BE2C (cell line): Measurements from ENCODE around the gene SMAP1.

Experiments used
- DNase-seq: peaks from one replicate; pipeline ENCODE4 v3.0.0-alpha.2; 2020
- H3K27me3 ChIP-seq: fragments of 250-450 bp; sonication (Bioruptor Pico); 2 replicates; pipeline ENCODE4 v1.5.1; 2020; ENCODE audit warnings: mild to moderate bottlenecking
- H3K36me3 ChIP-seq: fragments of 250-450 bp; sonication (Bioruptor Pico); 2 replicates; pipeline ENCODE4 v1.5.1; 2020; ENCODE audit warnings: mild to moderate bottlenecking
- H3K4me1 ChIP-seq: fragments of 250-450 bp; sonication (Bioruptor Pico); 2 replicates; pipeline ENCODE4 v1.5.1; 2020
- H3K4me3 ChIP-seq: 2 replicates; pipeline ENCODE4 v1.5.1; 2011; ENCODE audit warnings: low read depth, low read length
- H3K9me3 ChIP-seq: fragments of 250-450 bp; sonication (Bioruptor Pico); 2 replicates; pipeline ENCODE4 v1.5.1; 2020
- CTCF ChIP-seq: IDR thresholded peaks from 2 replicates; pipeline ENCODE4 v1.5.1; 2012; ENCODE audit warnings: mild to moderate bottlenecking, low read depth, low read length

The SMAP1 gene

GRCh38 chr6:70672549-70672948, 4.9 kb downstream of the SMAP1 start:
- Histone ChIP-seq H3K27me3 (no peaks in the 10 kb centered on the region), H3K4me1 (no peaks in the 10 kb centered on the region), H3K4me3 (no peak overlapping the region), H3K36me3 (no peaks in the 10 kb centered on the region), H3K9me3 (no peaks in the 10 kb centered on the region)
- no peak for TF ChIP-seq CTCF
- no peak for DNase-seq

GRCh38 chr6:70673054-70673453, 5.4 kb downstream of the SMAP1 start:
- no peaks in the 10 kb centered on the region for H3K9me3 ChIP-seq

GRCh38 chr6:70673601-70674000, 5.9 kb downstream of the SMAP1 start:
- no peaks in the 10 kb centered on the region for H3K9me3 ChIP-seq
- no peak for TF ChIP-seq CTCF
- H3K4me1 ChIP-seq = no peaks in the 10 kb centered on the region
- no peaks in the 10 kb centered on the region for H3K27me3 ChIP-seq
- H3K36me3 ChIP-seq = no peaks in the 10 kb centered on the region
- DNase-seq = no peak
- no peak overlapping the region for H3K4me3 ChIP-seq

More at GRCh38 chr6:70673054-70673453, 5.4 kb downstream of the SMAP1 start:
- Histone ChIP-seq H3K4me1 (no peaks in the 10 kb centered on the region), H3K4me3 (no peak overlapping the region), H3K36me3 (no peaks in the 10 kb centered on the region), H3K27me3 (no peaks in the 10 kb centered on the region)
- no peak for DNase-seq
- no peak for TF ChIP-seq CTCF

- Histone ChIP-seq H3K4me3 (no peak overlapping the region), H3K36me3 (no peaks in the 10 kb centered on the region), H3K4me1 (no peaks in the 10 kb centered on the region), H3K9me3 (no peaks in the 10 kb centered on the region), H3K27me3 (no peaks in the 10 kb centered on the region)
- no peak for DNase-seq
- no peak for TF ChIP-seq CTCF
Observed at GRCh38 chr6:70675822-70676221, 8.1 kb downstream of the SMAP1 start.

GRCh38 chr6:70676821-70677220, 9.1 kb downstream of the SMAP1 start:
- Histone ChIP-seq H3K27me3 (no peaks in the 10 kb centered on the region), H3K36me3 (no peaks in the 10 kb centered on the region), H3K9me3 (no peaks in the 10 kb centered on the region), H3K4me3 (no peak overlapping the region), H3K4me1 (no peaks in the 10 kb centered on the region)
- no peak for DNase-seq
- TF ChIP-seq CTCF = no peak

- no peaks in the 10 kb centered on the region for H3K9me3 ChIP-seq
- no peak for DNase-seq
- no peak overlapping the region for H3K4me3 ChIP-seq
- no peaks in the 10 kb centered on the region for H3K27me3 ChIP-seq
- no peaks in the 10 kb centered on the region for H3K4me1 ChIP-seq
- H3K36me3 ChIP-seq = no peaks in the 10 kb centered on the region
- TF ChIP-seq CTCF = no peak
Observed at GRCh38 chr6:70680396-70680795, 12.7 kb downstream of the SMAP1 start.
